MM.1S (cell line): ENCODE measurements around the gene STIM1.

ENCODE experiments used
- DNase-seq: peaks from one replicate; pipeline ENCODE4 v3.0.0-alpha.2; 2015
- H2AFZ ChIP-seq: fragments of 300-600 bp; sonication (generic); 2 replicates; pipeline ENCODE4 v1.6.0; 2016; ENCODE audit warnings: antibody characterized with exemption, low read length
- H3F3A ChIP-seq: fragments of 300-600 bp; sonication (generic); 2 replicates; pipeline ENCODE4 v1.6.1; 2016; ENCODE audit warnings: mild to moderate bottlenecking, antibody characterized with exemption, low read length, moderate library complexity, mixed read lengths; ENCODE audit not compliant: insufficient read depth
- H3K27ac ChIP-seq: fragments of 300-600 bp; sonication (generic); 2 replicates; pipeline ENCODE4 v1.5.1; 2016; ENCODE audit warnings: mild to moderate bottlenecking, low read length
- H3K27me3 ChIP-seq: fragments of 300-600 bp; sonication (generic); replicated peaks from 2 replicates; pipeline ENCODE4 v1.6.0; 2016; ENCODE audit warnings: low read length; ENCODE audit not compliant: insufficient read depth
- H3K36me3 ChIP-seq: fragments of 300-600 bp; sonication (generic); replicated peaks from 2 replicates; pipeline ENCODE4 v1.6.1; 2016; ENCODE audit warnings: mild to moderate bottlenecking, low read length, mixed read lengths; ENCODE audit not compliant: insufficient read depth
- H3K4me1 ChIP-seq: fragments of 300-600 bp; sonication (generic); 2 replicates; pipeline ENCODE4 v1.6.1; 2016; ENCODE audit warnings: low read length, mixed read lengths
- H3K4me2 ChIP-seq: fragments of 300-600 bp; sonication (generic); 2 replicates; pipeline ENCODE4 v1.6.0; 2016; ENCODE audit warnings: low read depth, low read length
- H3K4me3 ChIP-seq: fragments of 300-600 bp; sonication (generic); 2 replicates; pipeline ENCODE4 v1.5.1; 2016; ENCODE audit warnings: low read length, mixed read lengths
- H3K79me2 ChIP-seq: fragments of 300-600 bp; sonication (generic); 2 replicates; pipeline ENCODE4 v1.6.1; 2016; ENCODE audit warnings: mixed run types, low read length, mixed read lengths
- H3K9ac ChIP-seq: fragments of 300-600 bp; sonication (generic); 2 replicates; pipeline ENCODE4 v1.6.1; 2016; ENCODE audit warnings: low read length, mixed read lengths
- H3K9me2 ChIP-seq: fragments of 300-600 bp; sonication (generic); replicated peaks from 2 replicates; pipeline ENCODE4 v1.6.1; 2016; ENCODE audit warnings: mild to moderate bottlenecking, low read length, mixed read lengths; ENCODE audit not compliant: insufficient read depth
- H3K9me3 ChIP-seq: fragments of 300-600 bp; sonication (generic); replicated peaks from 2 replicates; pipeline ENCODE4 v1.6.1; 2016; ENCODE audit warnings: mild to moderate bottlenecking, low read length, mixed read lengths; ENCODE audit not compliant: insufficient read depth
- H4K20me1 ChIP-seq: fragments of 300-600 bp; sonication (generic); 2 replicates; pipeline ENCODE4 v1.6.1; 2016; ENCODE audit warnings: mild to moderate bottlenecking, low read length, moderate library complexity, mixed read lengths; ENCODE audit not compliant: insufficient read depth
- EZH2 ChIP-seq: fragments of 300-600 bp; sonication (generic); optimal IDR thresholded peaks from 2 replicates; pipeline ENCODE3; 2017; ENCODE audit warnings: low read depth, mild to moderate bottlenecking, antibody characterized with exemption, low read length, mixed read lengths
- EZH2phosphoT487 ChIP-seq: fragments of 300-600 bp; sonication (generic); IDR thresholded peaks from 2 replicates; pipeline ENCODE4 v1.6.1; 2018; ENCODE audit warnings: antibody characterized with exemption, low read length
- TF ChIP-seq, protein P1 (sequence below): fragments of 300-600 bp; sonication (generic); IDR thresholded peaks from 2 replicates; pipeline ENCODE4 v1.5.1; 2016; ENCODE audit warnings: antibody characterized with exemption, low read length, mixed read lengths

STIM1 gene

DNA sequence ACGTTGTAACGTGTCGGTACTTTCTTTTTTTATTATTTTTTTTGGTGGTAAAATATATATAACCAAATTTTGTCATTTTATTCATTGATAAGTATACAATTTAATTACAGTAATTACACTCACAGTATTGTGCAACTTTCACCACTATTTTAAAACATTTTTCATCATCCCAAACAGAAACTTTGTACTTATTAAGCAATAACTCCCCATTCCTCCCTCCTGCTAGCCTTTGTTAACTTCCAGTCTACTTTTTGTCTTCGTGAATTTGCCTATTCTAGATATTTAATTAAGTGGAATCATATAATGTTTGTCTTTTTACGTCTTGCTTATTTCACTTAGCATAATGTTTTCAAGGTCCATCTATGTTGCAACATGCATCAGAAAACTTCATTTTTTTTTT, 58.5 kb downstream of the STIM1 start:
- Histone ChIP-seq H2AFZ (no peak overlapping the region), H3K4me3 (no peak overlapping the region), H3K36me3 (no peaks in the 10 kb centered on the region), H3F3A (no peaks in the 10 kb centered on the region), H3K9me3 (no peaks in the 10 kb centered on the region), H3K4me1 (no peaks in the 10 kb centered on the region), H3K4me2 (no peak overlapping the region), H3K9me2 (no peaks in the 10 kb centered on the region), H3K27me3 (no peaks in the 10 kb centered on the region), H3K79me2 (peaks cover 83% of the 10 kb centered on the region), H4K20me1 (no peaks in the 10 kb centered on the region), H3K27ac (no peak overlapping the region), H3K9ac (no peak overlapping the region)
- TF ChIP-seq, protein P1, sequence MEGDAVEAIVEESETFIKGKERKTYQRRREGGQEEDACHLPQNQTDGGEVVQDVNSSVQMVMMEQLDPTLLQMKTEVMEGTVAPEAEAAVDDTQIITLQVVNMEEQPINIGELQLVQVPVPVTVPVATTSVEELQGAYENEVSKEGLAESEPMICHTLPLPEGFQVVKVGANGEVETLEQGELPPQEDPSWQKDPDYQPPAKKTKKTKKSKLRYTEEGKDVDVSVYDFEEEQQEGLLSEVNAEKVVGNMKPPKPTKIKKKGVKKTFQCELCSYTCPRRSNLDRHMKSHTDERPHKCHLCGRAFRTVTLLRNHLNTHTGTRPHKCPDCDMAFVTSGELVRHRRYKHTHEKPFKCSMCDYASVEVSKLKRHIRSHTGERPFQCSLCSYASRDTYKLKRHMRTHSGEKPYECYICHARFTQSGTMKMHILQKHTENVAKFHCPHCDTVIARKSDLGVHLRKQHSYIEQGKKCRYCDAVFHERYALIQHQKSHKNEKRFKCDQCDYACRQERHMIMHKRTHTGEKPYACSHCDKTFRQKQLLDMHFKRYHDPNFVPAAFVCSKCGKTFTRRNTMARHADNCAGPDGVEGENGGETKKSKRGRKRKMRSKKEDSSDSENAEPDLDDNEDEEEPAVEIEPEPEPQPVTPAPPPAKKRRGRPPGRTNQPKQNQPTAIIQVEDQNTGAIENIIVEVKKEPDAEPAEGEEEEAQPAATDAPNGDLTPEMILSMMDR, result no peak
- TF ChIP-seq EZH2phosphoT487 (no peak), EZH2 (no peak)
- DNase-seq, result no peak

DNA sequence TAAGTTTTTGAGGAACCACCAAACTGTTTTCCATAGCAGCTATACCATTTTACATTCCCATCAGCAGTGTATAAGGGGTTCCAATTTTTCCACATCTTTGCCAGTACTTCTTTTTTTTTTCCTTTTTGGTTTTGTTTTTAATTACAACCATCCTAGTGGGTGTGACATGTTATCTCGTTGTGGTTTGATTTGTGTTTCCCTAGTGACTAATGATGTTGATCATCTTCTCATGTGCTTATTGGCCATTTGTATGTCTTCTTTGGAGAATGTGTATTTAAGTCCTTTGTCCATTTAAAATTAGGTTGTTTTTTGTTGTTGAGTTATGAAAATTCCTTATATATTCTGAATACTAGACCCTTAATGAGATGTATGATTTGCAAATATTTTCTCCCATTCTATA, 59.3 kb downstream of the STIM1 start:
- H3K36me3 ChIP-seq, result no peaks in the 10 kb centered on the region
- H4K20me1 ChIP-seq, result no peaks in the 10 kb centered on the region
- H3F3A ChIP-seq, result 0 out of 2 replicates have a peak, but pooled peaks cover 3% of the 10 kb centered on the region
- no peaks in the 10 kb centered on the region for H3K9me2 ChIP-seq
- no peaks in the 10 kb centered on the region for H3K27me3 ChIP-seq
- H3K9ac ChIP-seq, result no peak overlapping the region
- DNase-seq, result no peak
- H3K4me2 ChIP-seq, result no peak overlapping the region
- H3K9me3 ChIP-seq, result no peaks in the 10 kb centered on the region
- TF ChIP-seq, protein P1, result no peak
- TF ChIP-seq EZH2 (no peak), EZH2phosphoT487 (no peak)
- H3K79me2 ChIP-seq, result peaks cover 83% of the 10 kb centered on the region
- H3K4me1 ChIP-seq, result peaks cover 6% of the 10 kb centered on the region
- no peak overlapping the region for H3K4me3 ChIP-seq
- no peak overlapping the region for H2AFZ ChIP-seq
- H3K27ac ChIP-seq, result no peak overlapping the region

DNA sequence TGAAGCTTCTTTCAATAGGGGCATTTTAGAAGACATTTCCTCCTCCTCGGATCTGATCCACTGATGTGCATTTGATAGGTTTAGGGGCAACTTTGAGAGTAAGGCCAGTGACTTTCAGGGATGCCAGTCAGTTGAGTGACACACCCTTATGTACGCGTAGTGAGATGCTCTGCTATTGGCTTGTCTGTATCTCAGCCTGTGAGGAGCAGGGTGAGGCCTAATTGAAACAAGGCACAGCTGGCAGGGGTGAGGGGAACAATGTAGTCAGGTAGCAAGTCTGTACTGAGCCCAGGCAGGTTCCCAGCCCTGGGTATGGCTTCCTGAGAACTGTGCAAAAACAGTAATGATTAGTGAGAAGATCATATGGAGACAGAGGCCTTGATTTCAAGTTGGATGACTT, 61.5 kb downstream of the STIM1 start:
- H3K27ac ChIP-seq, result no peak overlapping the region
- H3K27me3 ChIP-seq, result no peaks in the 10 kb centered on the region
- no peaks in the 10 kb centered on the region for H3K36me3 ChIP-seq
- no peak for DNase-seq
- no peaks in the 10 kb centered on the region for H4K20me1 ChIP-seq
- H2AFZ ChIP-seq, result no peak overlapping the region
- no peaks in the 10 kb centered on the region for H3K9me2 ChIP-seq
- H3K4me2 ChIP-seq, result no peak overlapping the region
- H3K79me2 ChIP-seq, result peaks cover 85% of the 10 kb centered on the region
- H3F3A ChIP-seq, result peaks cover 3% of the 10 kb centered on the region; the same call in 1 of the 2 replicates
- no peak overlapping the region for H3K4me3 ChIP-seq
- TF ChIP-seq, protein P1, result no peak
- no peak overlapping the region for H3K9ac ChIP-seq
- no peaks in the 10 kb centered on the region for H3K9me3 ChIP-seq
- peaks cover 10% of the 10 kb centered on the region for H3K4me1 ChIP-seq
